ENCODE measurements around the gene PHACTR1.

The PHACTR1 gene

DNA sequence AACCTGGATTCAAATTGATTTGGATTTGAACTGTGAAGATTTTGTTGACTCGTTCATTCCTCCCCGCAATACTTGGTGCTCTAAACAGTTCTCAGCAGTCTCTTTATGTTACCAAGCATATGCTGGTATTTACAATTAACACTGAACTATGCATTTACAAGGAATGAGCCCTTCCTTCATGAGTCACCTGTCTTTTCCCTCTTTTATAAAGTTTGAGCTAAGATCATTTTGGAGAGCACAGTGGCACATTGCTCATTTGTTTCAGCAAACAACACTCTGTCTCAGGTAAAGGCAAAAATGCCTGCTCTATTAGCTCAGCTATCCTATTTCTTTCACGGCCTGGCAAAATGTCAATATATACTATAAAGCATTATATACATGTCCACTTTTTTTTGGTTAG is 285.4 kb downstream of the PHACTR1 start:
- DNase-seq: no peak

DNA sequence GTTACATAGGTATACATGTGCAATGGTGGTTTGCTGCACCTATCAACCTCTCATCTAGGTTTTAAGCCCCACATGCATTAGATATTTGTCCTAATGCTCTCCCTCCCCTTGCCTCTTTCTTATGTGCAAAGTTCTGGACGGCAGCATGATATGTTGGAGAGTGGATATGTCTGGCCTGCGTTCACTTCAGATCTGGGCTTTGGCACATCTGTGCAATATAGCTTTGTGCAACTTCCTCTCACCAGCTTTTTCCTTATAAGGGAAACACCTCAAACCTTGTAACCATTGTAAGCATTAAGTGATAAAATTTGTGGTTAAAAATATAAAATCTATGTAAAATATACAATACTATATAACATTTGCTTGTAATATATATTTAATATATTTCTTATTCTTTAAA is 288.0 kb downstream of the PHACTR1 start:
- DNase-seq: no peak

DNA sequence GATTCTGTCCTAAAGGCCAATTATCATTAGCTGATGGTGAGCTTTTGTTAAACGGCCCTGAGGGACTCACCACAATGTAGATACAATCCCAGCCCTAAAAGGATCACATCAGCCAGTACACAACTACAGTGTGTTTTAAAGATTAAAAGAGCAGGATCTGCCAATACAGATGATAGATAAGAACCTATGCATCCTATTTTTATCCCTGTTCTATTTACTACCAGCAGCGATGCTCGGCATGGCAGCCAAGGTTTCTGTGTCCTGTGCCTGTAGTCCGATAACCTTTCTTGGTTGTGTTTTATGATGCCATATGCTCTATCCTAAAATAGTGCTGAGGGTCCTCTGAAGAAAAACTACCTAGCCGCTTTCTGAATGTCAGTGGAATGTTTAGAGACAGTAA is 289.4 kb downstream of the PHACTR1 start:
- no peak for DNase-seq

DNA sequence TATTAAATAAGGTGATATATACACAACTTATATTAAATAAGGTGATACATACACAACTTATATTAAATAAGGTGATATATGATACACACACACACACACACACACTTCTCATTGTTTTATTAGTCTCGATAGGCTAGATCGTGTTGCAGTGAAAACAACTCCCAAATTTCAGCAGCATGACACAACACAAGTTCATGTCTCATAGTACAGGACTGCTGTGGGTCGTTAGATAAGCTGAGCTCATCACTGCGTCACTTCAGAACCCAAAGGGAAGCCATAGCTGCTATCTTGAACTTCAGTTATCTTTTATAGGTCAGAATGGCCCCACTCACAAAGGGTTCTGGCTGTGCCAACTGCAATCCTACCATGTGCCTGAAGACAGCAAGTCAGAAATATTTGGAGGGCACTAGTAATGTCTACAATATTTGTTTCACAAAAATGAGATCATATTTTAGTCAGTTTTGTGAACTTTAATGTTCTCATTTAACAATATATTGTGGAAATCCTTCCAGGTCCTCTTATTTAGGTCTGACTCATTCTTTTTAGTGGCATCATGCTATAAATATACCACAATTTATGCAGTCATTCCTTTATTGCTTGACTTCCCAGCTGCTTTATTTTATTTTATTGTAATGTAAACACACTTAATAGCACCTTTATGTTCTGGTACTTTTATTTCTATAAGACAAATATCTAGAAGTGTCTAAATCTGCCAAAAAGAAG is 290.2 kb downstream of the PHACTR1 start:
- DNase-seq: no peak

DNA sequence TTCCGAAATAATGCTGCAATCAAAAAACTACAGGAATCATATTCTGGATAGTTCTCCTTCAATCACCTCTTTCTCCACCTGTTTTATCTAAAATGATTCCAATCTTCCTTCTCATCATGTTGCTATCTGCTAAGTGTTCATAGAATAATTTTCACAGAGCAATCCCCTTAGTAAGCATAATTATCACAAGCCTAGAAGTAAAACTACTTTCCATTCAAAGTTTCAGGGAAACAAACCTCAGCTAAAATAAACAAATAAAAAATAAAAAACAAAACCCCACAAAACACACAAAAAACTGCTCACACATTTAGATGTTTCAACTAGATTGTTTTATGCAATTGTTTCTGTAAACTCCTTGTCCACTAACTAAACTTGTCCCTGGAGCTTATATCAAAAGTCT is 291.2 kb downstream of the PHACTR1 start:
- no peak for DNase-seq

DNA sequence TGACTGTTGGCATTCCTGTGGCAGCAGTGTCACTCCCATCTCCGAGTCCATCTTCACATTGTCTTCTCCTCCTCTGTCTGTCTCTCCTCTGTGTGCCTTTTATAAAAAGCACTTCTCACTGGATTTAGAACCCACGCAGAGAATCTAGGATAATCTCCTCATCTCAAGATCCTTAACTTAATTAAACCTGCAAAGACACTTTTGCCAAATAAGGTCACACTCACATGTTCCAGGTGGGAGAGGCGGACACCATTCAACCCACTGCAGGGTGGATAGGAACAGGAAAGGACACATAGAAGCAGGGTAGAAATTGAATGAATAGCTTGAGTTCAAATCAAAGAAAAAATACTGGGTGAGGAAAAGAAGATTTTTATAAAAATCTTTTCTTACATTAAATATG is 292.5 kb downstream of the PHACTR1 start:
- no peak for DNase-seq

DNA sequence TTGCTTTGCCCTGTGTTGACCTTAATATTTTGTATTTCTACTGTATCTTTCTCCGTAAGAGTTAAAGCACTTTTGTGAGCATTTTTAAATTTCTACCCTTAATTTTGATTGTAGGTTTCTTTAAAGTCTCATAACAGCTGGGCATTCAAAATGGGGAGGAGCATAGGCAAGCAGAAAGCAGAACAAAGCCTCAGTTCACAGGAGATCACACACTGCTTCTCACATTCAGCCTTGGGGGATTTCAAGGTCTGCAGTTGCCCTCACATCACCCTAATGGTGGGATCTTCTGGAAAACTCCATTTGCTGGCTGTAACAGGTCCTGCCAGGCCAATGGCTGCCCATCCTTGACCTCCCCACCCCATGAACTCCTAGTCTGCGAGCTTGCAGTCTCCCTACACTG is 292.9 kb downstream of the PHACTR1 start:
- no peak for DNase-seq

DNA sequence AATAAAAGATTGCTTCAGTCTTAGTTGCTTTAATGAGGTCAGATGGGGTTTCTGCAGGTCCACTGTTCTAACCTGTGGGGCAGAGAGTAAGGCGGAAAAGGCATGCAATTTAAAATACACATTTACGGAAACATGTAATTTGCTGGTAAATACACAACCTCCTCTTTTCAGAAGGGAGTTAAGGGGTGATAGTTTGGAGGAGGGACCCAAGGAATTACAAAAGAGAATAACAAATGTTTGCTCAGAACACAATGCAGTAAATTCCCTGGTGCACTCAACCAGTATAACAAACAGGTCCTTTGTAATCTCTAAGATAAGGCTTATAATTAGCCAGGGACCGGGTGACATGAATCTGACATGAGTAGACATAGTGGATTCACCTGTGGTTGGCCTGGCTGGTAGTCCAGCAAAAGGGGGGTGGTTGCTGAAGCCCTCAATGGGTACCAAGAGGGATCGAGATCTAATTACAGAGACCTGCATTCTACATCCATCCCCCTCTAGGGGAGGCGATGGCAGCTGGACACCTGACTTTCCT is 295.1 kb downstream of the PHACTR1 start:
- no peak for DNase-seq

DNA sequence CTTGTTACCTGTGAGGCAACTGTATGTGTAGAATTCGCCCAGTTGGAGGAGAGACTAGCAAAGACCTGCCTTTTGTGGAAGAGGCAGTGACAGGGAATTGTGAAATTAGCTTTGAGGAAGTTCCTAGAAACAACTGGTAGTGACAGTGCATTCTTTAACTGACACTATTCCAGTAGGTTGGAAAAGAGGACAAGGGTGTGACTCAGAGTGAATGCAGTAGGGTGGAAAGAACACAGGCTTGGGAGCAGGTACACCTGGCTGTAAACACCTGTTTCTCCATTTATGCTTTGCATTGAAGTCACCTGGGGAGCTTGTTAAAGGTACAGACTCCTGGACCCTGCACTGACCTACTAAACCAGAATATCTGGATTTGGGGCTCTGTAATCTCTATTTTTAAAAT is 295.7 kb downstream of the PHACTR1 start:
- DNase-seq: no peak

DNA sequence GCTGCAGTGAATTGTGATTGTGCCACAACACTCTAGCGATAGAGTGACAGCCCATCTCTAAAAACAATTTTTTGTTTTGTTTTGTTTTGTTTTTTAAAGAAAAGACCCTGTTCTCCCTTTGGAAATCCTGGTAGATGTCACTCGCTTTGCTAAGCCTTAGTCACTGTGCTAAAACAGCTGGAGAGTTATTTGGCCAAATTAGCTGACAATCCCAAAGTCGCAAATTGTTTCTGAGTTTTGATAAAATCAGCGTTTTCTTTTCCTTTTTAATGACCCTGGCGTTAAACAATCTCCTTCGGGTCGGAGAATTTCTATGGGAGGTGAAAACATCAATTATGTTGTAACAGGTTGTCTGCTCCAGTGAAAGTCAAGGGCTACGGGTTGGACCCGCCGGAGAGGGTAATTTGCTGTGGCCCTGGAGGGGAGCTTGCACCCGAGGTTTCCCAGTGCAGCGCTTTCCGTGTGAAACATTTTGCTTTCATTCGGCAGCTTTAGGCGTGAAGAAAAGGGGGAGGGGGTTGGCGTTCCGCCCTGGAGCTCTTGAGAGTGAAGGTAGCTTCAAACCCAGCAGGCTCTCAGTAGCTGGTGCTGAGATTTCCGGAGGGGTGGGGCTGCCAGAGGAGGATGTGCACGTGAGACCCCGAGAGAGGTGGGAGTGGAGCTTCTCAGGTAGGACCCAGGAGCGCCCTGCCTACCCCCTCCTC is 296.6 kb downstream of the PHACTR1 start:
- DNase-seq: peak; percentile 15

DNA sequence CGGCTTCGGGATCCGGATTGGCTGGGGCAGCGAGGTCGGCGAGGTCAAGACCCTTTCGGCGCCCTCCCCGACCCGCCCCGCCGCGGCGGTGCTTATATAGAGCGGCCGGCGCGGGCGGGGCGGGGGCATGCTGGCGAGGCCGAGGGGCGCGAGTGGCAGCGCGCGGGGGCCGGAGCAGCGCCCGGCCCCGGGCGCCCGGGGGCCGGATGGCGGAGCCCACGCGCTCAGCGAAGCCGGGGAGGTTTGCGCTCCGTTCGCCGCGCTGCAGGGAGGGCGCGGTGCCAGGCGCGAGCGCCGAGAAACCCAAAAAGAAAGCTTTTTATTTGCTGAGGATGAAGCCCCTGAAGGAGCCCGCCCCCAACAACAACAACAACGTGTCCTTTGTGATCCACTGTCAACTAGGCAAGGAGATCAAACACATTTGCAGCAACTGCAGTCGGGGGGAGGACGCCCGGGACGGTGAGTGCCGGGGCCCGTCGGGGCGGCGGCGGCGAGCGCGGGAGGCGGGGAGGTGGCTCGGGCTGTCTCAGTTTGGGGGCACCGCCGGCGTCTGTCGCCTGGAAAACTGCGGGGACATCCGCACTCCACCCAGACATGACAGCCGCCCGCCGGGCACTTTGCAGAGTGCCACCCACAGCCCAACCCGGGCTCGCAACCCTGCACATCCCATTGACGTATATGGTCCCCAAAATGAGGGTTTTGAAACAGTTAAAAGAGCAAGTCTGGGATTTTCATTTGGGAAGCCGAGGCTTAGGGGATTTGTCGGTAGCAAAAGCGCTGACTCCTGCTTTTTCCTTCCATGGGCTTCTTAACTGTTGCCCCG is 297.3 kb downstream of the PHACTR1 start:
- DNase-seq: no peak

DNA sequence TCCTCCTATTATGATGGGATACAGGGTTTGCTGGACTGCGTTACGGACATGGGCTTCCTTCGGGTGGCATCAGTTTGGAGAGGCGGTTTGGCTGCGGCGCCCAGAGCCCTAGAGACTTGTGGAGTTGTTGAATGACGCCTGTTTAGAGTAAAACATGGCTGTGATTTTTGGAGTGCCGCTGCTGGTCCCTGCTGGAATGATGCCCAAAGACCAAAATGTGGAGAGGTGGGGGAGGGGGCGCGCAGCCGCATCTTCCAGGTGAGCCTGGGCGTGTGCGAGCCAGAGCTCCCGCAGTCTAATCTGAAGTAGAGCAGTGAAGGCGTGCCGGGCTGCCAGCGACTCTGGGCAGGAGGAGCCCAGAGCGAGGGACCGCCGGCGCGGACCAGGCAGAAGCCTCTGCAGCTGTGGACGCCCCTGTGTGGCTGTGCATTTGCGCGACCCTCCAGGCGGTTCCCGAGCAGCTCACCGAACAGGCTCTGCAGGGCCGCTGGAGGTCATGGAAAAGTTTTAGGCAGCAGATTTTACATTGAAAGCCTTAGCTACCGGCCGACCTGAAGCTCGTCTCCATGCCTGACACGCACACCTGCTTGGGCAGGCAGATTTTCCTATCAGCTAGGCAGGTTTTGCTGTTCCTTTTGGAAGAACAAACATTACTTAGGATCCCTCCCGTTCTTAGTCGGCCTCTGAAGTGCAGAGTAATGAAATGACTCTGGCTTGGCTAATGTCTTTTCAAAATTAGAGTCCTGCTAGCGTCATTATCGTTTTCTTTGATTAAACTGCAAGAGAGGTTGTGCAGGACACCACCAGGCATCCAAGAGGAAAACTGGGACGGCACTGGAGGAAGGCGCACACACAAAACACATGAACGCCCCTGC is 298.2 kb downstream of the PHACTR1 start:
- no peak for DNase-seq

DNA sequence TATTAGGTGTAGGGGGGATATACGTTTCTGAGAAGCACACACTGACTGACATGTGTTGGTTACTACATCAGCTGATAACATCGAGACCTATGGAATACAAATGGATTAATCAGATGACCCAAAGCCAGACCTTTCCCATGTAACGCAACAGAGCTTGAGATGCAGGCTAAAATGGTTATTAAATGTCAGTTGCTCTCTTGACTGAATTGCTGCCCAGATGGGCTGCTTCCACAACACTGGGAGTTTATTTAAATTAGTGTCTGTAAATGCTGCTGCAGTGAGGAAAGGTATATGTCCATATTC is 298.8 kb downstream of the PHACTR1 start:
- no peak for DNase-seq

DNA sequence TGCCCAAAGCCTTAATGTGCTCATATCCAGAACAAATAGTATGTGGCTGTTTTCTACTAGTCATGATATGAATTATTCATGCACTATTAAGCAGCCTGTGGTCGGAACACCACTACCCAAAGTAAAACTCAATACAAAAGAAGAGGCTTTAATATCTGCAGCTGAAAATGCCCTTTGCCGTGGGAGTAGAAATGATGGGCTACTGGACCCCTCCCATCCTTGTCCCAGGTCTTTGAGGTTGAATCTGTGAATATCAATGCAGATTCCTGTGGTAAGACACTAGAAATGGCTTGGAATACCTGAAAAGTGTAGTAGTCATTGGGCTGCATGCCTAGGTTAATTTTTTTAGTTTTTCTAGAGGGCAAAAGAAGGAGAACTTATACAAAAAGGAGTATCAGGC is 308.0 kb downstream of the PHACTR1 start:
- no peak for DNase-seq

DNA sequence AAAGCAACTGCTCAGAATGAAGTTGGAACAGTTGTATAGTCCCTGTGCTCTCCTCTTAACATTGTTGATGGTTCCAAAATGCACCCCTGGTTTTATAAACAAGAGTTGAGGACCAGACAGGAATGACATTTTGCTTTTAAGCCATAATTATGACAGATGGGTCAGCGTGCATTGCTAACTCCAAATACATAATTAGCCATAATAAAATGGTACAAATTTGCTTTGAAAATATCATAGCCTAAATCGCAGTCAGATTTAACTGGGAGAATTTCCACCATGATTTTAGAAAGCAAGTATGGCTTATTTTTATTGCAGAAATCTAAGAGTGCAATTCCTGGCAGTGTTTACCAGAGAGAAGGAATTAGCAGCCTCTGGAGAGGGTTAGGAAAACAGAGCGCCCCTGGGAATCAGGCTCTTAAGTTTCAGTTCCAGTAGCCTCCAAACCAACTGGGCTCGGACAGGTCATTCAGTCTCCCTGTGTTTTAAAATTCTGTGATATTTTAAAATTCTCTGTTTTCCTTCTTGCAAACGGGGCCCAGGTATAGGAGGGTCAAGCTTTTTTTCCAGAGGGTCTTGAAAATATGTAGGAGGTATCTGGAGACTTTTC is 309.4 kb downstream of the PHACTR1 start:
- no peak for DNase-seq

DNA sequence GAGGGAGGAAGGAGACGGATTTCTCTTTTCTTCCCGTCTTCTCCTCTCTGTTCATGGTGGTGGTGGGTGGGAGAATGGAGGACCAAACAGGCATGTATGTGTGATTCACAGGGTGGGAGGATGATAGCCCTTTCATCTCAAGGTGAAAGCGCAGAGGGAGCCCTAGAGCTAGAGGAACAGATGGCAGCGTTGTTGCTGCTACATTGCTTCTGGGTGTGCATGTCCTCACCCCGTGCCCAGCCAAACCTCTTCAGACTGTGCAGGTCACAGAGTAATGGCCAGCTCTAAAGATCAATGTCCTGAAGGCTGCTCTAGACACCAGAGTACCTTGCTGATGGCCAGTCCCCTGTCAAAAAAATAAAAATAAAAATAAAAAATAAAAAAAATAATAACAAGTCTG is 310.0 kb downstream of the PHACTR1 start:
- DNase-seq: no peak

DNA sequence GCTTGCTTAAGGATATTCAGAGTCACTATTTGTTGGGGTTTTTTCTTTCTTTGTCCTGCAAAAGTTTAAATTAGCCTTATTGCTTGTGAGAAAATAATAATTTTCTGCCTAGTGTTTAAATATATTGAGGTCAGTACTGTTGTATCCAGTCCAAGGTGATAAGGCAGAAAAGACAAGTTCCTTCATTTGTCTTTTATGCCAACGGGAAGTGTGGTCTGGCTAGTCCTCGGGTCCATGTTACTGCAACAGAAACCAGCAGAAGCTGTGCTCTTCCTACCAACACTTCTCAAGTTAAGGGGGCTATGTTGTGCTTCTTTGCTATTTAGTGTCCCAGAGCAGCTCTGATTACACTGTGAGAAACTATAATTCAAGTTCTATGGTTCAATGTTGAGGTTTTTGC is 310.6 kb downstream of the PHACTR1 start:
- no peak for DNase-seq

DNA sequence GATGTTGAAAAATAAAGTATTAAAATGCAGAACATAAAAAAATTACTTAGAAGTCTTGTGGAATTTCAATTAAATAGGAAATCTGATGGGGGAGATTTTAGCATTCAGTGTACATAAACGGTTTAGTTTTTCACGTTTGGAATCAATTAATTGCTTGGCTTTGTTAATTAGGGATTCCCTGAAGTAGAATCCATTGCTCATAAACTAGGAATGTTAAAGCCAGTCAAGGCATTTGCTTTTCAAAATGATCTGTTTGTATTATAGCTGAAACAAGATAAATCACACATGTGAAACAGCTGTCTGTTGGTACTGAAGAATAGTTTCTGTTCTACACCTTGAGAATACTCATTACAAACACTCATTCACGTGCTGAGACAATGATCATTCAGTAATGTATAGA is 313.8 kb downstream of the PHACTR1 start:
- DNase-seq: no peak

DNA sequence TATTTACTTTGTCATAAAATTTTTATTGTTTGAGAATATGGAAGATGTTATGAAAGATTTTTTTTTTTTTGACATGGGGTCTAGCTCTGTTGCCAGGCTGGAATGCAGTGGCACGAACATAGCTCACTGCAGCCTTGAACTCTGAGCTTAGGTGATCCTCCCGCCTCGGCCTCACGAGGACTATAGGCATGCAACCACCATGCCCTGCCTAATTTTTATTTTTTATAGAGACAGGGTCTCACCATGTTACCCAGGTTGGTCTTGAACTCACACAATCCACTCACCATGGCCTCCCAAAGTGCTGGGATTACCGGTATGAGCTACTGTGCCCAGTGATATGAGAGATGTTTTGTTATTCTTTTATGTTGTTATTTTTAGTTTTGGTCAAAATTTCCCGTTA is 316.0 kb downstream of the PHACTR1 start:
- DNase-seq: no peak

DNA sequence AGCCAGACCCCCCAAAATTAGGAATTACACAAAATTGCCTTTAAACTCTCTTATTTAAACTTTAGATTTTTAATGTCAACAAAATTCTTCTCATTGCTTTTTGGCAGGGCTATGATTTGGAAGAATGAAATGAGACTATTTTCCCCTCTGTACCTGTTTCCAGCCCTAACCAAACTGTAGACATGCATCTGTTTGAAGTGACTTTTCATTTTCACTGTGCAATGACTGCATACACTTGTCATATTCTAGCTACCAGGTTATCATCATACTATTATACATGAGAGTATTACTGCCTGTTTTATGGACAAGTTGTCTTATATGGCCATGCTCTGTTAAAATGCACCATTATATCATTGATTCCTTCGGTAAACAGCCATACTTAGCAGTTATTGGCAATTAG is 316.6 kb downstream of the PHACTR1 start:
- DNase-seq: no peak

DNA sequence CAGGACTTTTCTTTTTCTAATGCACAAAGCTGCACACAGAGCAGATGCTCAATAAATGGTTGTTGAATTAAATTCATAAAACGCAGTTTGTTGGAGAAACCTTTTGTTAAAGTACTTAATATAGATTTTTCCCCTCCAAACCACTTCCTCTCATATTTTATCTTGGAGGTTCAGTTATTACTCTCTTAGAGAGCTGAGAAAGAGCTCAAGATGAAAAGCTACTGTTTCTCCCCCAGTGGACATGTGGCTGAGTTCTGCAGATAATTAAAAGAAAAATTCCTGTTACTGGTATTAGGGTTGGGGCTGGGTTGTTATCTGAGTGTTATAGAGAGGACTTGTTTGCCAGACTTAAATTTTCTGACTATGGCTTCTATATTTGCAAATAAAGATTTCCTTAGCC is 317.7 kb downstream of the PHACTR1 start:
- no peak for DNase-seq

DNA sequence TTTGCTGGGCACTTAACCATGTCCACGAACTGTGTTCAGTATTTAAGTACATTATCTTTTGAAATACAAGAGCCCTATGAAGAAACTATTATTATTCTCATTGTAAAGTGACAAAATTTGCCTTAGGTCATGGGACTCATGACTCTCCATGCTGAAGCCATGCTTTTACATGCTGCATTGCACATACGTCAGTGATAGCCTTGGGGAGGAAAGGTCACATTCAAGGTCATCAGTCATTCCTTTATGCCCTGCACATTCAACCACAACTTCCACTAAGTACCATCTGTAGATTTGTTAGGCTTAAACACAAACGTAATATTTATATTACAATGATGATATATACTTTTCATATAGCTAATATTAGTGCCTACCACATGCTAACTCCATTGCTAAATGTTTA is 319.0 kb downstream of the PHACTR1 start:
- DNase-seq: no peak

DNA sequence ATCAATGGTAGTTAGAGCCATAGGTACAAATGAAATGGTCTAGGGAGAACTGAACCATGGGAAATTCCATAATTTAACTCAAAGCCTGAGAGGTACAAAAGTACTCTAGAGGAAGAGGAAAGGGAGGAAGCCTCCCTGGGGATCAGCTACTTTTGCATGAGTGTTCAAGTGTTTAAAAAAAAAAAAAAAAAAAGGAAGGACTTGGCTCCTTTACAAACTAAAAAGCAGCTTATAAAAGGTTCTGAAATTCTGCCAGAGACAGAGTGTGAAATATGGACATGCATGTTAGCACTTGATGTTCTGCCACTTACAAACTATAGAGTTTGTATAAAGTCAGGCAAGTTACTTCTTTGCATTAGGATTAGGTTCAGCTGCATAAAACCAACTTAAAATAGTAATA is 321.7 kb downstream of the PHACTR1 start:
- DNase-seq: no peak

All from activated gamma-delta T cell treated with Interleukin-2 at 50 U/mL for 16 hours (primary cell).